SK-N-SH (cell line): ENCODE results near the gene RAB1A. TPM values are rescaled to one million over a fixed set of nuclear protein-coding genes. Genes with fewer than 3 reads are reported as not detected.

Experiments used
- CTCF ChIA-PET: fragments of 300-600, 350-600 bp; formaldehyde crosslinking; extraction: SDS; loops from one replicate; lab custom pipeline; 2021; lab: Yijun Ruan, JAX
- POLR2A ChIA-PET: fragments of 350-600 bp; sonication (Branson Sonifier 250); formaldehyde crosslinking; extraction: SDS; loops from one replicate; lab custom pipeline; 2020; ENCODE audit warnings: antibody characterized with exemption, inconsistent platforms; lab: Yijun Ruan, JAX
- DNase-seq: peaks from one replicate; pipeline ENCODE4 v3.0.0; 2012
- H2AFZ ChIP-seq: fragments of 200-600 bp; sonication (generic); 2 replicates; pipeline ENCODE4 v1.8.1; 2016; ENCODE audit warnings: antibody characterized with exemption, mild to moderate bottlenecking, low read depth
- H3F3A ChIP-seq: fragments of 200-600 bp; sonication (generic); replicated peaks from 2 replicates; pipeline ENCODE3; 2016; ENCODE audit warnings: antibody characterized with exemption, mild to moderate bottlenecking; ENCODE audit not compliant: insufficient read depth
- H3K27ac ChIP-seq, 2 experiments: fragments of 200-500 bp in 1 of 2; fragments of 200-600 bp in 1 of 2; sonication (Bioruptor generic) in 1 of 2; sonication (generic), shearing (Covaris generic) in 1 of 2; 2 replicates each; pipeline versions ENCODE4 v1.5.1 to v1.6.1; 2014 to 2016; ENCODE audit warnings: low read depth in 2 of 2, inconsistent platforms in 1 of 2, low read length in 1 of 2, mild to moderate bottlenecking in 1 of 2, mixed read lengths in 1 of 2
- H3K27me3 ChIP-seq: fragments of 200-600 bp; sonication (generic), shearing (Covaris generic); 2 replicates; pipeline ENCODE4 v1.6.1; 2016; ENCODE audit warnings: mixed run types; ENCODE audit not compliant: insufficient read depth
- H3K36me3 ChIP-seq, 2 experiments: fragments of 200-500 bp in 1 of 2; fragments of 200-600 bp in 1 of 2; sonication (Bioruptor generic) in 1 of 2; sonication (generic) in 1 of 2; replicated peaks in 1 of 2; 2 replicates each; pipeline versions ENCODE3 to v1.5.1; 2014 to 2016; ENCODE audit warnings: low read length in 1 of 2, mild to moderate bottlenecking in 1 of 2; ENCODE audit not compliant: insufficient read depth in 2 of 2, control insufficient read depth in 1 of 2
- H3K4me1 ChIP-seq, 2 experiments: fragments of 200-500 bp in 1 of 2; fragments of 200-600 bp in 1 of 2; sonication (Bioruptor generic) in 1 of 2; sonication (generic), shearing (Covaris generic) in 1 of 2; 2 replicates each; pipeline versions ENCODE4 v1.5.1 to v1.6.1; 2014 to 2016; ENCODE audit warnings: low read depth in 1 of 2, low read length in 1 of 2, mixed run types in 1 of 2; ENCODE audit not compliant: insufficient read depth in 2 of 2, control insufficient read depth in 1 of 2
- H3K4me2 ChIP-seq: fragments of 200-600 bp; sonication (generic), shearing (Covaris generic); 2 replicates; pipeline ENCODE4 v1.6.1; 2017; ENCODE audit warnings: mixed run types
- H3K4me3 ChIP-seq, 2 experiments: fragments of 200-500 bp in 1 of 2; fragments of 200-600 bp in 1 of 2; sonication (Bioruptor generic) in 1 of 2; sonication (generic), shearing (Covaris generic) in 1 of 2; 2 replicates each; pipeline versions ENCODE4 v1.5.1 to v1.8.1; 2014 to 2016; ENCODE audit warnings: low read depth in 2 of 2, inconsistent platforms in 1 of 2, low read length in 1 of 2, mild to moderate bottlenecking in 1 of 2, mixed read lengths in 1 of 2, moderate library complexity in 1 of 2
- H3K79me2 ChIP-seq: fragments of 200-600 bp; sonication (generic); 2 replicates; pipeline ENCODE4 v1.8.1; 2017; ENCODE audit warnings: mild to moderate bottlenecking; ENCODE audit not compliant: insufficient read depth
- H3K9ac ChIP-seq: fragments of 200-600 bp; sonication (generic); 2 replicates; pipeline ENCODE4 v1.6.1; 2017; ENCODE audit warnings: mixed run types
- H3K9me2 ChIP-seq: fragments of 200-600 bp; sonication (generic); 2 replicates; pipeline ENCODE4 v1.6.1; 2017; ENCODE audit warnings: mixed run types
- H3K9me3 ChIP-seq: fragments of 200-600 bp; sonication (generic); 2 replicates; pipeline ENCODE4 v1.6.1; 2017; ENCODE audit warnings: mixed run types, mild to moderate bottlenecking, moderate library complexity
- H4K20me1 ChIP-seq: fragments of 200-600 bp; sonication (generic); 2 replicates; pipeline ENCODE4 v1.6.1; 2017; ENCODE audit warnings: mild to moderate bottlenecking, mixed run types; ENCODE audit not compliant: insufficient read depth
- CHD2 ChIP-seq: fragments of 150-350 bp; IDR thresholded peaks from 2 replicates; pipeline ENCODE4 v1.6.1; 2018; ENCODE audit warnings: low read length; ENCODE audit not compliant: partially characterized antibody
- ELF1 ChIP-seq: IDR thresholded peaks from 2 replicates; pipeline ENCODE4 v1.4.0; 2012
- EZH2phosphoT487 ChIP-seq: fragments of 200-600 bp; sonication (generic); IDR thresholded peaks from 2 replicates; pipeline ENCODE4 v1.6.1; 2017; ENCODE audit warnings: low read depth, mixed run types, mild to moderate bottlenecking, antibody characterized with exemption, moderate library complexity, borderline replicate concordance
- FOSL2 ChIP-seq: IDR thresholded peaks from 2 replicates; pipeline ENCODE4 v1.4.0; 2012; ENCODE audit warnings: low read depth, mild to moderate bottlenecking, moderate library complexity, borderline replicate concordance
- FOXJ3 ChIP-seq: sonication (generic); formaldehyde crosslinking; IDR thresholded peaks from 2 replicates; pipeline ENCODE4 v1.5.1; 2020; ENCODE audit warnings: mild to moderate bottlenecking, missing genetic modification reagents
- IRF3 ChIP-seq: fragments of 150-350 bp; IDR thresholded peaks from 2 replicates; pipeline ENCODE4 v1.6.1; 2016; ENCODE audit warnings: mild to moderate bottlenecking, low read depth, low read length
- JUND ChIP-seq: IDR thresholded peaks from 2 replicates; pipeline ENCODE4 v1.4.0; 2012
- MAX ChIP-seq: IDR thresholded peaks from 2 replicates; pipeline ENCODE4 v1.4.0; 2012; ENCODE audit warnings: low read depth
- MEF2A ChIP-seq: IDR thresholded peaks from 2 replicates; pipeline ENCODE4 v1.4.0; 2012; ENCODE audit warnings: low read depth, borderline replicate concordance
- NFIC ChIP-seq: IDR thresholded peaks from 2 replicates; pipeline ENCODE4 v1.4.0; 2012; ENCODE audit warnings: borderline replicate concordance
- NRF1 ChIP-seq: IDR thresholded peaks from 2 replicates; pipeline ENCODE4 v1.6.1; 2012; ENCODE audit warnings: low read depth, mild to moderate bottlenecking, low read length
- PBX3 ChIP-seq: IDR thresholded peaks from 2 replicates; pipeline ENCODE4; 2012
- POLR2AphosphoS5 ChIP-seq: IDR thresholded peaks from 2 replicates; pipeline ENCODE4 v1.6.1; 2012; ENCODE audit warnings: low read depth, low read length
- RAD21 ChIP-seq: IDR thresholded peaks from 2 replicates; pipeline ENCODE4 v1.6.1; 2012; ENCODE audit warnings: mild to moderate bottlenecking, low read length
- RCOR1 ChIP-seq: fragments of 150-350 bp; IDR thresholded peaks from 2 replicates; pipeline ENCODE4 v1.6.1; 2017; ENCODE audit warnings: antibody characterized with exemption, low read length
- RXRA ChIP-seq: IDR thresholded peaks from 2 replicates; pipeline ENCODE4 v1.4.0; 2012; ENCODE audit warnings: low read depth, mild to moderate bottlenecking, borderline replicate concordance
- SIN3A ChIP-seq: IDR thresholded peaks from 2 replicates; pipeline ENCODE4 v1.6.1; 2012; ENCODE audit warnings: low read depth, mild to moderate bottlenecking, low read length, moderate library complexity, borderline replicate concordance
- TAF1 ChIP-seq: IDR thresholded peaks from 2 replicates; pipeline ENCODE4 v1.6.1; 2012; ENCODE audit warnings: low read depth, mild to moderate bottlenecking, low read length, moderate library complexity, borderline replicate concordance
- USF1 ChIP-seq: IDR thresholded peaks from 2 replicates; pipeline ENCODE4 v1.4.0; 2012; ENCODE audit warnings: low read depth, borderline replicate concordance
- YY1 ChIP-seq: IDR thresholded peaks from 2 replicates; pipeline ENCODE4 v1.4.0; 2012; ENCODE audit warnings: low read depth, mild to moderate bottlenecking
- ZBTB33 ChIP-seq: IDR thresholded peaks from 2 replicates; pipeline ENCODE4 v1.4.0; 2012; ENCODE audit warnings: low read depth, borderline replicate concordance
- WGBS: methylation state at CpG from one replicate; pipeline ENCODE4 v1.1.6; 2017; ENCODE audit warnings: low lambda C conversion rate; 5-methylcytosine and 5-hydroxymethylcytosine counted together
- polyA plus RNA-seq, 3 experiments: library from polyadenylated mRNA; depleted of rRNA; stranded (reverse); fragments of >200 nt; gene quantifications; 2 replicates each; pipeline ENCODE4 v1.2.3, GENCODE V29; 2012

The RAB1A gene
- polyA plus RNA-seq, 1 of the 3 experiments (the other 2 are of a cell fraction), result 113 TPM

GRCh38 chr2:65169760-65170136 lies 39.8 kb upstream of the RAB1A start:
- POLR2A ChIA-PET, result no interaction called here
- H4K20me1 ChIP-seq, result no peaks in the 10 kb centered on the region
- H3K79me2 ChIP-seq, result no peaks in the 10 kb centered on the region
- no peak overlapping the region for H3K4me3 ChIP-seq
- no peaks in the 10 kb centered on the region for H3K36me3 ChIP-seq
- CTCF ChIA-PET, result interaction anchor here (0.6 to 2.4 kb wide), 13 partner anchors 9 to 404 kb away, joined by 3 to 13 read pairs (median 4); no protein-coding TSS in a partner anchor
- H3K27ac ChIP-seq, result no peak overlapping the region
- no peaks in the 10 kb centered on the region for H3F3A ChIP-seq
- no peaks in the 10 kb centered on the region for H3K4me1 ChIP-seq
- H2AFZ ChIP-seq, result no peak overlapping the region
- no peaks in the 10 kb centered on the region for H3K9me3 ChIP-seq
- WGBS, result 98% methylated on average over 3 of the region's 4 CpGs
- TF ChIP-seq FOSL2, result no peak
- no peak for TF ChIP-seq RAD21
- no peak for TF ChIP-seq RXRA
- TF ChIP-seq ELF1, result no peak
- TF ChIP-seq TAF1, result no peak
- no peak for TF ChIP-seq POLR2AphosphoS5
- no peak for TF ChIP-seq MEF2A
- TF ChIP-seq EZH2phosphoT487, result no peak
- no peak for TF ChIP-seq IRF3
- no peak for TF ChIP-seq MAX
- TF ChIP-seq YY1, result no peak
- H3K9me2 ChIP-seq, result no peaks in the 10 kb centered on the region
- H3K9ac ChIP-seq, result no peak overlapping the region
- DNase-seq, result no peak
- H3K4me2 ChIP-seq, result no peak overlapping the region
- no peaks in the 10 kb centered on the region for H3K27me3 ChIP-seq

- Histone ChIP-seq H3K4me1 (no peaks in the 10 kb centered on the region), H3K9me2 (no peaks in the 10 kb centered on the region), H3K79me2 (no peaks in the 10 kb centered on the region), H3K27me3 (no peaks in the 10 kb centered on the region), H3K4me3 (no peak overlapping the region), H4K20me1 (no peaks in the 10 kb centered on the region), H3F3A (peaks cover 4% of the 10 kb centered on the region), H3K36me3 (no peaks in the 10 kb centered on the region), H3K9ac (no peak overlapping the region), H3K9me3 (no peaks in the 10 kb centered on the region), H3K27ac (no peak overlapping the region), H3K4me2 (no peak overlapping the region), H2AFZ (no peak overlapping the region)
- 87% methylated on average over 7 of the region's 7 CpGs for WGBS
- no peak for DNase-seq
- POLR2A ChIA-PET, result no interaction called here
- TF ChIP-seq PBX3, result no peak
- no peak for TF ChIP-seq ZBTB33
- TF ChIP-seq SIN3A, result no peak
- TF ChIP-seq ELF1, result no peak
- no peak for TF ChIP-seq RCOR1
- TF ChIP-seq USF1, result no peak
- no peak for TF ChIP-seq FOXJ3
- TF ChIP-seq TAF1, result no peak
- TF ChIP-seq NFIC, result no peak
- no peak for TF ChIP-seq JUND
- TF ChIP-seq CHD2, result no peak
- TF ChIP-seq NRF1, result no peak
- TF ChIP-seq, all 33 proteins: peak for 0
- CTCF ChIA-PET, result no interaction called here
Measured at GRCh38 chr2:65165558-65165957, 35.7 kb upstream of the RAB1A start.
